ENCODE data around the gene ARHGEF19.
"Not testable (repeated sequence)": the region's sequence is repeated elsewhere in the genome, so short reads cannot be mapped to it uniquely, and the experiment has no call there.

The ARHGEF19 gene

GRCh38 chr1:16218014-16218673, 5.7 kb upstream of the ARHGEF19 start:
- Histone ChIP-seq H3K9me2 (replicated peaks; ENCODE audit: low read depth, low read length) (no peaks in the 10 kb centered on the region), H3K9ac (ENCODE audit: low read depth, low read length, poor library complexity, severe bottlenecking) (no peak overlapping the region), H3F3A (ENCODE audit: low read depth) (no peaks in the 10 kb centered on the region), H3K9me3 (ENCODE audit: insufficient read depth, low read depth, low read length) (no peaks in the 10 kb centered on the region), H3K27me3 (ENCODE audit: insufficient read depth, low read length, poor library complexity, severe bottlenecking) (no peaks in the 10 kb centered on the region), H4K20me1 (ENCODE audit: insufficient read depth, low read length, poor library complexity, severe bottlenecking) (no peaks in the 10 kb centered on the region), H3K4me1 (ENCODE audit: insufficient read depth, low read length, poor library complexity, severe bottlenecking) (no peaks in the 10 kb centered on the region), H3K4me2 (ENCODE audit: low read depth, low read length, poor library complexity, severe bottlenecking) (no peak overlapping the region), H3K79me2 (ENCODE audit: insufficient read depth, low read length) (no peaks in the 10 kb centered on the region), H3K36me3 (ENCODE audit: insufficient read depth, low read length) (no peaks in the 10 kb centered on the region), H2AFZ (ENCODE audit: low read length) (no peak overlapping the region), H3K4me3 (ENCODE audit: low read length, poor library complexity, severe bottlenecking) (no peak overlapping the region)
- TF ChIP-seq, protein P1, sequence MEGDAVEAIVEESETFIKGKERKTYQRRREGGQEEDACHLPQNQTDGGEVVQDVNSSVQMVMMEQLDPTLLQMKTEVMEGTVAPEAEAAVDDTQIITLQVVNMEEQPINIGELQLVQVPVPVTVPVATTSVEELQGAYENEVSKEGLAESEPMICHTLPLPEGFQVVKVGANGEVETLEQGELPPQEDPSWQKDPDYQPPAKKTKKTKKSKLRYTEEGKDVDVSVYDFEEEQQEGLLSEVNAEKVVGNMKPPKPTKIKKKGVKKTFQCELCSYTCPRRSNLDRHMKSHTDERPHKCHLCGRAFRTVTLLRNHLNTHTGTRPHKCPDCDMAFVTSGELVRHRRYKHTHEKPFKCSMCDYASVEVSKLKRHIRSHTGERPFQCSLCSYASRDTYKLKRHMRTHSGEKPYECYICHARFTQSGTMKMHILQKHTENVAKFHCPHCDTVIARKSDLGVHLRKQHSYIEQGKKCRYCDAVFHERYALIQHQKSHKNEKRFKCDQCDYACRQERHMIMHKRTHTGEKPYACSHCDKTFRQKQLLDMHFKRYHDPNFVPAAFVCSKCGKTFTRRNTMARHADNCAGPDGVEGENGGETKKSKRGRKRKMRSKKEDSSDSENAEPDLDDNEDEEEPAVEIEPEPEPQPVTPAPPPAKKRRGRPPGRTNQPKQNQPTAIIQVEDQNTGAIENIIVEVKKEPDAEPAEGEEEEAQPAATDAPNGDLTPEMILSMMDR (conservative IDR thresholded peaks at IDR 0.05; ENCODE audit: low read length): no peak
- TF ChIP-seq EZH2phosphoT487 (IDR thresholded peaks at IDR 0.05; ENCODE audit: borderline replicate concordance): no peak

- no peaks in the 10 kb centered on the region for H3K79me2 ChIP-seq (ENCODE audit: insufficient read depth, low read length)
- H3F3A ChIP-seq (ENCODE audit: low read depth): no peaks in the 10 kb centered on the region
- peak overlapping the region; percentile 53 for H3K4me2 ChIP-seq (ENCODE audit: low read depth, low read length, poor library complexity, severe bottlenecking)
- H2AFZ ChIP-seq (ENCODE audit: low read length): no peak overlapping the region; the same call in 1 of the 2 replicates
- no peaks in the 10 kb centered on the region for H3K4me1 ChIP-seq (ENCODE audit: insufficient read depth, low read length, poor library complexity, severe bottlenecking)
- H3K9ac ChIP-seq (ENCODE audit: low read depth, low read length, poor library complexity, severe bottlenecking): no peak overlapping the region
- TF ChIP-seq, protein P1 (conservative IDR thresholded peaks at IDR 0.05; ENCODE audit: low read length): no peak
- TF ChIP-seq EZH2phosphoT487 (IDR thresholded peaks at IDR 0.05; ENCODE audit: borderline replicate concordance): no peak
- no peaks in the 10 kb centered on the region for H3K9me3 ChIP-seq (ENCODE audit: insufficient read depth, low read depth, low read length)
- no peaks in the 10 kb centered on the region for H3K36me3 ChIP-seq (ENCODE audit: insufficient read depth, low read length)
- H4K20me1 ChIP-seq (ENCODE audit: insufficient read depth, low read length, poor library complexity, severe bottlenecking): no peaks in the 10 kb centered on the region
- H3K27me3 ChIP-seq (ENCODE audit: insufficient read depth, low read length, poor library complexity, severe bottlenecking): no peaks in the 10 kb centered on the region
- H3K4me3 ChIP-seq (ENCODE audit: low read length, poor library complexity, severe bottlenecking): peak overlapping the region; percentile 52
- no peaks in the 10 kb centered on the region for H3K9me2 ChIP-seq (replicated peaks; ENCODE audit: low read depth, low read length)
Observed at GRCh38 chr1:16217061-16217785, 4.8 kb upstream of the ARHGEF19 start.

DNA sequence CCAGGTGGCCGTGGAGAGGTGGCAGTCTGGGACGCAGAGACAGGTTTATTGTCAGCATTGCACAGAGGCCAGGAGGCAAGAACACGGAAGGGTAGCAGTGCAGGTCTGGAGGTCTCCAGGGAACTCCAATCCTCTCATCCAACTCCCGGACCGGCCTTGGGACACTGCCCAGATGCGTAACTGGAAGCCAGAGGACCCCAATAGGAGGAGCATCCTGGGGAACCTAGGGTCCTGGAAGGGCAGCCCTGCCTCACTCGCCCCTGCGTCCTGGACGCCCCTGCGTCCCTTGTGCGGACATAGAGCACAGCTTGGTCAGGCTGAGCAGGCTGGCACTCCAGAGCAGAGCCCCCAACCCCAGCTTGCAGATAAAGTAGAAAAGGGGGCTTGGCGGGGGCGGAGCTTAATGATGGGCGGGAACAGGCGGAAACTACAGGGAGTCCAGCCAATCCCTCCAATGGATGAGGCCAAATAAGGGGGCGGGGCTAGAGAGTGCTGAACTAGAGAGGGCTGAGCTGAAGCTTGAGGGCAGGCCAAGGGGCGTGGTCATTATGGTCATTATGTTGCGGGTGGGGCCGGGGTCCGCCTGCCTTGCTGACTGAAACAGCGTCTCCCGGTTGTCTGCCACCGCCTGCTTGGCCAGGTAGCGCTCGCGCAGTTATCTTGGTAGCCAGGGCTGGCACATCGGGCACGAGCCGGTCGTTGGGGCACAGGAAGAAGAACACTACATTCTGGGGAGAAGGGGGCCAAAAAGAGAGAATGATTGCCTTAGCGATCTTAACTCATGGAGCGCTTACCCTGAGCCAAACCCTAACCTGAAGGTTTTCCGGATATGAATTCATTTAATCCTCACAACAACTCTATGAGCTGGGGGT, 3.7 kb upstream of the ARHGEF19 start:
- Histone ChIP-seq H3K9ac (ENCODE audit: low read depth, low read length, poor library complexity, severe bottlenecking) (no peak overlapping the region), H3F3A (ENCODE audit: low read depth) (no peaks in the 10 kb centered on the region), H3K79me2 (ENCODE audit: insufficient read depth, low read length) (no peaks in the 10 kb centered on the region), H3K4me1 (ENCODE audit: insufficient read depth, low read length, poor library complexity, severe bottlenecking) (no peaks in the 10 kb centered on the region), H3K9me3 (ENCODE audit: insufficient read depth, low read depth, low read length) (no peaks in the 10 kb centered on the region), H3K9me2 (replicated peaks; ENCODE audit: low read depth, low read length) (no peaks in the 10 kb centered on the region), H3K36me3 (ENCODE audit: insufficient read depth, low read length) (no peaks in the 10 kb centered on the region), H2AFZ (ENCODE audit: low read length) (peak overlapping the region; percentile 62; the same call in 1 of the 2 replicates), H4K20me1 (ENCODE audit: insufficient read depth, low read length, poor library complexity, severe bottlenecking) (no peaks in the 10 kb centered on the region), H3K4me2 (ENCODE audit: low read depth, low read length, poor library complexity, severe bottlenecking) (peak overlapping the region; percentile 53), H3K27me3 (ENCODE audit: insufficient read depth, low read length, poor library complexity, severe bottlenecking) (no peaks in the 10 kb centered on the region), H3K4me3 (ENCODE audit: low read length, poor library complexity, severe bottlenecking) (peak overlapping the region; percentile 52)
- TF ChIP-seq, protein P1 (conservative IDR thresholded peaks at IDR 0.05; ENCODE audit: low read length): no peak
- TF ChIP-seq EZH2phosphoT487 (IDR thresholded peaks at IDR 0.05; ENCODE audit: borderline replicate concordance): no peak

DNA sequence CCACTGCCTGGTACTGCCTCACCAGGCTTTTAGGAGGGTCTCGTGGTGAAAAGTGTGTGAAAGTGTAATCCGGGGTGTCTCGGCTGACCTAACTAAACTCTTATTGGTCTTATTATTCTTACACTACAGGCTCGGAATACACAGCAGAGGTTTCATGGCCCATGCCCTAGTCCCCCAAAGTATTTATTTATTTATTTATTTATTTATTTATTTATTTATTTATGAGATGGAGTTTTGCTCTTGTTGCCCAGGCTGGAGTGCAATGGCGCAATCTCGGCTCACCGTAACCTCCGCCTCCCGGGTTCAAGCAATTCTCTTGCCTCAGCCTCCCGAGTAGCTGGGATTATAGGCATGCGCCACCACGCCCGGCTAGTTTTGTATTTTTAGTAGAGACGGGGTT, 2.8 kb upstream of the ARHGEF19 start:
- H3K27me3 ChIP-seq (ENCODE audit: insufficient read depth, low read length, poor library complexity, severe bottlenecking); H3F3A ChIP-seq (ENCODE audit: low read depth); H3K36me3 ChIP-seq (ENCODE audit: insufficient read depth, low read length); H3K4me2 ChIP-seq (ENCODE audit: low read depth, low read length, poor library complexity, severe bottlenecking); H3K9me3 ChIP-seq (ENCODE audit: insufficient read depth, low read depth, low read length); H2AFZ ChIP-seq (ENCODE audit: low read length); H3K9ac ChIP-seq (ENCODE audit: low read depth, low read length, poor library complexity, severe bottlenecking); H3K79me2 ChIP-seq (ENCODE audit: insufficient read depth, low read length); H3K4me1 ChIP-seq (ENCODE audit: insufficient read depth, low read length, poor library complexity, severe bottlenecking); H3K4me3 ChIP-seq (ENCODE audit: low read length, poor library complexity, severe bottlenecking); H3K9me2 ChIP-seq (replicated peaks; ENCODE audit: low read depth, low read length); H4K20me1 ChIP-seq (ENCODE audit: insufficient read depth, low read length, poor library complexity, severe bottlenecking): not testable (repeated sequence)

- H3K9me3 ChIP-seq (ENCODE audit: insufficient read depth, low read depth, low read length); H2AFZ ChIP-seq (ENCODE audit: low read length); H3K9ac ChIP-seq (ENCODE audit: low read depth, low read length, poor library complexity, severe bottlenecking); H3K79me2 ChIP-seq (ENCODE audit: insufficient read depth, low read length); H3F3A ChIP-seq (ENCODE audit: low read depth); H3K27me3 ChIP-seq (ENCODE audit: insufficient read depth, low read length, poor library complexity, severe bottlenecking); H3K36me3 ChIP-seq (ENCODE audit: insufficient read depth, low read length); H3K4me3 ChIP-seq (ENCODE audit: low read length, poor library complexity, severe bottlenecking); H4K20me1 ChIP-seq (ENCODE audit: insufficient read depth, low read length, poor library complexity, severe bottlenecking); H3K4me2 ChIP-seq (ENCODE audit: low read depth, low read length, poor library complexity, severe bottlenecking); H3K9me2 ChIP-seq (replicated peaks; ENCODE audit: low read depth, low read length); H3K4me1 ChIP-seq (ENCODE audit: insufficient read depth, low read length, poor library complexity, severe bottlenecking): not testable (repeated sequence)
Observed at GRCh38 chr1:16213544-16213943, 1.1 kb upstream of the ARHGEF19 start.
